ENCODE results near the gene NASP. TPM values are rescaled to one million over a fixed set of nuclear protein-coding genes. Genes with fewer than 3 reads are reported as not detected.

Gene NASP, protein sequence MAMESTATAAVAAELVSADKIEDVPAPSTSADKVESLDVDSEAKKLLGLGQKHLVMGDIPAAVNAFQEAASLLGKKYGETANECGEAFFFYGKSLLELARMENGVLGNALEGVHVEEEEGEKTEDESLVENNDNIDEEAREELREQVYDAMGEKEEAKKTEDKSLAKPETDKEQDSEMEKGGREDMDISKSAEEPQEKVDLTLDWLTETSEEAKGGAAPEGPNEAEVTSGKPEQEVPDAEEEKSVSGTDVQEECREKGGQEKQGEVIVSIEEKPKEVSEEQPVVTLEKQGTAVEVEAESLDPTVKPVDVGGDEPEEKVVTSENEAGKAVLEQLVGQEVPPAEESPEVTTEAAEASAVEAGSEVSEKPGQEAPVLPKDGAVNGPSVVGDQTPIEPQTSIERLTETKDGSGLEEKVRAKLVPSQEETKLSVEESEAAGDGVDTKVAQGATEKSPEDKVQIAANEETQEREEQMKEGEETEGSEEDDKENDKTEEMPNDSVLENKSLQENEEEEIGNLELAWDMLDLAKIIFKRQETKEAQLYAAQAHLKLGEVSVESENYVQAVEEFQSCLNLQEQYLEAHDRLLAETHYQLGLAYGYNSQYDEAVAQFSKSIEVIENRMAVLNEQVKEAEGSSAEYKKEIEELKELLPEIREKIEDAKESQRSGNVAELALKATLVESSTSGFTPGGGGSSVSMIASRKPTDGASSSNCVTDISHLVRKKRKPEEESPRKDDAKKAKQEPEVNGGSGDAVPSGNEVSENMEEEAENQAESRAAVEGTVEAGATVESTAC
- total RNA-seq, result 10 to 100 TPM; 44.2 to 79.3 (median 55.9) TPM

- peak; percentile 80 to 87 for TF ChIP-seq POLR2A (IDR thresholded peaks at IDR 0.05)
- TF ChIP-seq CTCF (IDR thresholded peaks at IDR 0.05), result no peak
- TF ChIP-seq POLR2AphosphoS5 (IDR thresholded peaks at IDR 0.05), result peak; percentile 46 to 69 (median 53)
- no peak for TF ChIP-seq EP300 (IDR thresholded peaks at IDR 0.05)
- Histone ChIP-seq H3K36me3 (no peaks in the 10 kb centered on the region), H3K27ac (peak within 1 kb of the TSS; percentile 89), H3K27me3 (no peaks in the 10 kb centered on the region), H3K9me3 (no peaks in the 10 kb centered on the region), H3K4me1 (peaks cover 23% of the 10 kb centered on the region), H3K4me3 (peak within 1 kb of the TSS; percentile 95)
- DNase-seq (ENCODE audit: low spot score in 2 of 2), result peak; percentile 95 to 96
- under 1% methylated on average over 30 of the region's 41 CpGs for WGBS
Observed at GRCh38 chr1:45583666-45584350, at the start of gene NASP. Gene NASP (plus strand): TSS chr1:45584041. CDS start chr1:45584147, 106 bp downstream.

GRCh38 chr1:45535988-45536766 lies 47.7 kb upstream of the NASP start:
- 68% methylated on average over 6 of the region's 6 CpGs for WGBS
- Histone ChIP-seq H3K27me3 (no peaks in the 10 kb centered on the region), H3K36me3 (no peaks in the 10 kb centered on the region), H3K4me1 (no peaks in the 10 kb centered on the region), H3K4me3 (no peak overlapping the region), H3K27ac (no peak overlapping the region), H3K9me3 (no peaks in the 10 kb centered on the region)
- TF ChIP-seq POLR2A (IDR thresholded peaks at IDR 0.05), result no peak
- TF ChIP-seq EP300 (IDR thresholded peaks at IDR 0.05), result no peak
- TF ChIP-seq CTCF (IDR thresholded peaks at IDR 0.05), result no peak
- TF ChIP-seq POLR2AphosphoS5 (IDR thresholded peaks at IDR 0.05), result no peak
- DNase-seq (ENCODE audit: low spot score in 2 of 2), result no peak

DNA sequence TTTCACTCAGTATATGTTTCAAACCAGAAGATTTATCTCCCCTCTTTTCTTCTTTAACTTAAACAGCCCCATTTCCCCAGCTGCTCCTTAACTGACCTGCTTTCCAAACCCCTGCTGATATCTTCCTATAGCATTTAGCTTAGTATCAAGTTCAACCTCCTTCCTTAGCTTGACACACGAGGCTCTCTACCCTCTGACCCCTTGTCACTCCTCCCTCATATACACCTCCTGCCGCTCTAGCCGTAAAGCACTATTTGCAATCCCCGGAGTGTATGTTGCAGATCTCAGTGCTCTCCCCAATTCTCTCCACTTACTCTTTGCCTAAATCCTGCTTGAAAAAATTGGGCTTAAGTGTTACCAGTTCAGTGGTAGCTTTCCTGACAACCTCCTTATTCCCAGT lies 47.0 kb upstream of the NASP start:
- TF ChIP-seq EP300 (IDR thresholded peaks at IDR 0.05) (no peak), POLR2A (IDR thresholded peaks at IDR 0.05) (no peak), CTCF (IDR thresholded peaks at IDR 0.05) (no peak), POLR2AphosphoS5 (IDR thresholded peaks at IDR 0.05) (no peak)
- DNase-seq (ENCODE audit: low spot score in 2 of 2), result no peak
- WGBS, result 72% methylated on average over 4 of the region's 4 CpGs
- no peak overlapping the region for H3K27ac ChIP-seq
- H3K4me1 ChIP-seq, result no peaks in the 10 kb centered on the region
- no peaks in the 10 kb centered on the region for H3K27me3 ChIP-seq
- no peaks in the 10 kb centered on the region for H3K9me3 ChIP-seq
- H3K4me3 ChIP-seq, result no peak overlapping the region
- H3K36me3 ChIP-seq, result no peaks in the 10 kb centered on the region

DNA sequence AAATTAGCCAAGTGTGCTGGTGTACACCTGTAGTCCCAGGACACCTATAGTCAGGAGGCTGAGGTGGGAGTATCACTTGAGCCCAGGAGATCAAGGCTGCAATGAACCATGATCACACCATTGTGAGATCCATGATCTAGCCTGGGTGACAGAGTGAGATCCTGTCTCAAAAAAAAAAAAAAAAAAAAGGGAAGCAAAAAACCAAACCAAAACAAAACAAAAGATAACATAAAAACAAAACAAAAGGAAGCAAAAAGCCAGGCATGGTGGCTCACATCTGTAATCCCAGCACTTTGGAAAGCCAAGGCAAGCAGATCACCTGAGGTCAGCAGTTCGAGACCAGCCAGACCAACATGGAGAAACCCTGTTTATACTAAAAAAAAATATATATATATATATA lies 42.6 kb upstream of the NASP start:
- no peak for DNase-seq (ENCODE audit: low spot score in 2 of 2)
- no peaks in the 10 kb centered on the region for H3K36me3 ChIP-seq
- H3K27me3 ChIP-seq, result no peaks in the 10 kb centered on the region
- TF ChIP-seq POLR2A (IDR thresholded peaks at IDR 0.05), result no peak
- no peak for TF ChIP-seq CTCF (IDR thresholded peaks at IDR 0.05)
- peaks cover 17% of the 10 kb centered on the region for H3K4me1 ChIP-seq
- WGBS, result 100% methylated on average over 1 of the region's 1 CpG
- no peak overlapping the region for H3K4me3 ChIP-seq
- no peak overlapping the region for H3K27ac ChIP-seq
- no peaks in the 10 kb centered on the region for H3K9me3 ChIP-seq
